ENCODE data around the gene CCT4.

GRCh38 chr2:61822255-61822654 is 66.2 kb downstream of the CCT4 start:
- TF ChIP-seq, protein P1, sequence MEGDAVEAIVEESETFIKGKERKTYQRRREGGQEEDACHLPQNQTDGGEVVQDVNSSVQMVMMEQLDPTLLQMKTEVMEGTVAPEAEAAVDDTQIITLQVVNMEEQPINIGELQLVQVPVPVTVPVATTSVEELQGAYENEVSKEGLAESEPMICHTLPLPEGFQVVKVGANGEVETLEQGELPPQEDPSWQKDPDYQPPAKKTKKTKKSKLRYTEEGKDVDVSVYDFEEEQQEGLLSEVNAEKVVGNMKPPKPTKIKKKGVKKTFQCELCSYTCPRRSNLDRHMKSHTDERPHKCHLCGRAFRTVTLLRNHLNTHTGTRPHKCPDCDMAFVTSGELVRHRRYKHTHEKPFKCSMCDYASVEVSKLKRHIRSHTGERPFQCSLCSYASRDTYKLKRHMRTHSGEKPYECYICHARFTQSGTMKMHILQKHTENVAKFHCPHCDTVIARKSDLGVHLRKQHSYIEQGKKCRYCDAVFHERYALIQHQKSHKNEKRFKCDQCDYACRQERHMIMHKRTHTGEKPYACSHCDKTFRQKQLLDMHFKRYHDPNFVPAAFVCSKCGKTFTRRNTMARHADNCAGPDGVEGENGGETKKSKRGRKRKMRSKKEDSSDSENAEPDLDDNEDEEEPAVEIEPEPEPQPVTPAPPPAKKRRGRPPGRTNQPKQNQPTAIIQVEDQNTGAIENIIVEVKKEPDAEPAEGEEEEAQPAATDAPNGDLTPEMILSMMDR (IDR thresholded peaks at IDR 0.05) = no peak
- no peak for TF ChIP-seq ZFX (IDR thresholded peaks at IDR 0.05; ENCODE audit: borderline replicate concordance)

Measured in 22Rv1 (cell line).